Stimulated activated CD4-positive, alpha-beta T cell treated with anti-CD3 and anti-CD28 coated beads, Interleukin-2, amount 100 ng/mL, for 48 hours (primary cell): Measurements from ENCODE around the gene ENTPD2.
A peak's percentile ranks its signal among the peaks of the same experiment; 100 is the strongest.
"Not testable (repeated sequence)": the region's sequence is repeated elsewhere in the genome, so short reads cannot be mapped to it uniquely, and the experiment has no call there.

Experiments
- DNase-seq, 2 donors: peaks; one replicate each; pipeline ENCODE4 v3.0.0-alpha.2; 2020

The ENTPD2 gene

GRCh38 chr9:137044037-137044436, 9.8 kb downstream of the ENTPD2 start:
- DNase-seq, result no peak

- no peak for DNase-seq
These were observed 10.8 kb downstream of the ENTPD2 start for GRCh38 chr9:137042751-137043727.

- DNase-seq, result no peak
These were observed 12.7 kb downstream of the ENTPD2 start for GRCh38 chr9:137041124-137041523.

GRCh38 chr9:137040568-137040967, 13.3 kb downstream of the ENTPD2 start:
- DNase-seq, result no peak

GRCh38 chr9:137039611-137040366, 14.1 kb downstream of the ENTPD2 start:
- no peak for DNase-seq

GRCh38 chr9:137038916-137039315, 14.9 kb downstream of the ENTPD2 start:
- no peak for DNase-seq

DNA sequence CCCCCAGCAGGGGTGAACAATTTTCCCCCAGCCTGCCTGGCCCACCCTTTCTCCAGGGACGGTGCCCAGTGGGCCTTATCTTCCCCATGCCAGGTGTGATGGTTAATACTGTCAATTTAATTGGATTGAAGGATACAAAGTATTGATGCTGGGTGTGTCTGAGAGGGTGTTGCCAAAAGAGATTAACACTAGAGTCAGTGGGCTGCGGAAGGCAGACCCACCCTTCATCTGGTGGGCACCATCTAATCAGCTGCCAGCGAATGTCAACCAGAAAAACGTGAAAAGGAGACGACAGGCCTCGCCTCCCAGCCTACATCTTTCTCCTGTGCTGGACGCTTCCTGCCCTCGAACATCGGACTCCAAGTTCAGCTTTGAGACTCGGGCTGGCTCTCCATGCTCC, 16.4 kb downstream of the ENTPD2 start:
- no peak for DNase-seq

DNA sequence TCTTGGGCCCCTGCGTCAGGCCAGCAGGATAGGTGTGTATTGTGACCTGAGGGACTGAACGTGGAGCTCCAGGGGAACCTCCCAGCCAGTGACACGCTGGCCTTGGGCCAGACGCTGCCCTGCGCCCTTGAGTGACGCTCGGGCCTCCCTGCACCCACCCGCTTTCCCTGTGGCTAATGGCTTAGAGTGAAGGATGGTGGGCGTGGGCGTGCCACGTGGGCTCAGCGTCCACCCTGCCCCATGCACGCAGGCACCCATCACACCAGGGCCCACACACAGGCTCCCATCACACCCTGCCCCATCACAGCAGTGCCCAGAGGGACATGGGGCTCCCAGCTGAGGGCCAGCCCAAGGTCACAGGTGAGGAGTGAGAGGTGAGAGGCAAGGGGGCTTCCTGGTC, 16.8 kb downstream of the ENTPD2 start:
- DNase-seq, result no peak

DNA sequence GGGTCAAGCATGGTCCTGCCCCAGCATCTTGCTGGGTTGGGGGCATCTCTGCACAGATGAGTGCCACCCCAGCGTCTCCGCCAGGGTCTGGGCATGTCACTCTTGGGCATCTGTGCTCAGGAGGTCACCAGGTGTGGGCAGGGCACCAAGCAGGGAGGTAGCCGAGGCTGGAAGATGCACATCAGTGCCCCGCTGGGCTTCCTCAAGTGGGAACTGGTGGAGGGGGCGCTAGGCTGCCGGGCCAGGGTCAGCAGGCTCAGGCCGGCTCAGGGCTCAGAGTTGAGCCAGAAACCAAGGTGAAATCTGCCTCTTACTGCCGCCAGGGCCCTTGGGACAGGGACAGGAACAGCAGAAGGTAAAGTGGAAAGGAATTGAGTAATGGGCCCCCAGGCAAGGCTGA, 17.9 kb downstream of the ENTPD2 start:
- no peak for DNase-seq

DNA sequence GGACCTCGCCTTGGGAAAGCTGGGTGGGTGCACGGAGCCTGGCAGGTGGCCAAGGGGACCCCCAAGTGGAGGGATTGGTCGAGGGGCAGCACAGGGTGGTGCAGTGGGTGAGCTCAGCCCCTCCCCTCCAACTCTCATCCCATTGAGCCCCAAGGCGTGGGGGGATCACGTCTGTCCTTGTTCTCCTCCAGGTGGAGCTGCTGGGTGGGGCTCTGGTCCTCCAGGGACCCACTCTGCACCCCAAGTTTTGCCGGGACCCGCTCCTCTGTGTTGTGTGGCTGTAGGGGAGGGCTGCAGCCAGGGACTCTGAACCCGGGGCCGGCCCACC, 18.4 kb downstream of the ENTPD2 start:
- DNase-seq, result no peak

- peak; percentile 83 to 86 for DNase-seq
These were observed 19.0 kb downstream of the ENTPD2 start for GRCh38 chr9:137034709-137035506.

DNA sequence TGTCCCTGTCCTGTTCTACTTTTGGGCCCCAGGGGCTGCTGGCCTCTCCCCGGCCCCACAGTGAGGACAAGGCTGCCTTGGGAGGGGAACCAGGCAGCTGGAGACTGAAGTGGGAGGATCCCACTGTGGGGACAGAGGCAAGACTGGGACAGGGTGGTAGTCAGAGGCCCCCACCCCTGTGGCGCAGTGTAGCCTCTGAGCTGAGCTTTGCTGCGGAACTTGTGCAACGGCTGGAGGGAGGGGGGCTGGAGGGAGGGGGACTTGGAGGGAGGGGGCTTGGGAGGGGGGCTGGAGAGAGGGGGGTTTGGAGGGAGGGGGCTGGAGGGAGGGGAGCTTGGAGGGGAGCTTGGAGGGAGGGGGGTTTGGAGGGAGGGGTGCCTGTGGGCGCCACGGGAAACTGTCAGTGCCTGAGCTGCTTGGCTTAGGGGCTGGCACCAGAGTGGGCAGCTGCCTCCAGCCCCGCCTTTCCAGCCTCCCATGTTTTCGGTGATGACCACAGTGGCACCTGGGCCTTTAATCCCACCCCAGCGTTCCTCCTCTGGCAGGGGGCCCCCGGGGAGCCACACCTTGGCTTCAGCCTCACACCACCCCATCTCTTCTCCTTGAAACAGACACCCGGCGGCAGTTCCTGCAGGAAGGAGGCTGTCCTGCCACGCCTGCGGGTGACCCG, 19.7 kb downstream of the ENTPD2 start:
- DNase-seq, result no peak

GRCh38 chr9:137033481-137033880, 20.4 kb downstream of the ENTPD2 start:
- DNase-seq, result not testable (repeated sequence)

- DNase-seq, result no peak
These were observed 21.0 kb downstream of the ENTPD2 start for GRCh38 chr9:137032858-137033257.

DNA sequence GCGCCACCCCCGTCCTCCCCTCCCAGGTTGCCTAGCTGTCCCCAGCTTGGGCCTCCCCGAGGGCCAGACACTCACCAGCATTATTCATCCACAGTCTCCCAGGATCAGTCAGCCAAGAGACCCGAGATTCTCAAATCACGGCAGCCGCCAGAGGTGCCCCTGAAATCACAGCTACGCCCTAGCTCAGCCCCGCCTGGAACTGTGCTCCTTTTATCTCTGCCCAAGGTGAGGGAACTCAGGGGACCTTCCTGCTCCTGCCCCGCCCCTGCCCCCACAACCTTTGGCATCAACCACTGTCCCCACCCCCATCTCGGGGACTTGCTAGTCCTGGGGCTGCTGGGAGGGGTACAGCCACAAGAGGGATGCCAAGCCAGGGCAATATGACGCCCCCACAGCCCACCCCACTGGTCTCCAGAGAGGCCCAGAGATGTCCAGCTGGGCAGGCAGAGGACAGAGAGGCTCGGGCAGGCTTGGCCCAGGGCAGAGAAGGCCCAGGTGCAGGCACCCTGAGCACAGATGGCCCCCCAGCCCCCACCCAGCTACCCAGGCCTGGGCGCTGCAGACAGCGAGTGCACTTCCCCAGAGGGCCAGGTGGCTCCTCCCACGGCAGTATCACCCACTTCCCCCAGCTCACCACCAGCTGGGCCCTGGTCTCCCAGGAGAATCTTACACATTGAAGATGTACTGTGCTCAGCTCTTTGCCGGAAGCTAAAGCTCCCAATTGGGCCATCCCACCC, 21.8 kb downstream of the ENTPD2 start, which contains the start of gene FUT7:
TSS of gene FUT7 (minus strand) at position 185 of the 737 bp plus-strand sequence. CDS start at position 88, 97 bp downstream.
- DNase-seq, result no peak

- DNase-seq, result peak in 1 of 2 donors; percentile 32
These were observed 23.0 kb downstream of the ENTPD2 start for GRCh38 chr9:137030538-137031527.

DNA sequence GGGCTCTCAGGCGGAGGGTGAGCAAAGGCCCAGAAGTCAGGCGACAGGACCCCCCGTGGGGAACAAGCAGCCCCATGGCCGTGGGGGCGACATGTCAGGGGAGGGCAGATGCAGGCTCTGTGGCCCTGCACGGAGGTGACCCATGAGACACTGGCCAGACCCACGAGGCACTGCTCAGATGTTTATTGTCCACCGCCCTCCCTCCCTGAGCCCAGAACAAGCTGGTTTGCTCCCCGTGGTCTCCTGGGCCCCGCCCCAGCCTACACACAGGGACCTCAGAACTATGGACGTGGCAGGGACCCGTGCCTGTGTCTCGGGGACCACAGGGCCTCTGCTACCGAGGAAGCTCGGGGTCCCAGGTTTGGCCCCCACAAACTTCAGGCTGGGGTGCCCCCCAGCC, 23.9 kb downstream of the ENTPD2 start:
- DNase-seq, result no peak

- peak; percentile 80 to 84 for DNase-seq
These were observed 24.6 kb downstream of the ENTPD2 start for GRCh38 chr9:137029058-137029936.
